MCF 10A (cell line): ENCODE data around the gene CAMSAP2. TPM values are rescaled to one million over a fixed set of nuclear protein-coding genes. Genes with fewer than 3 reads are reported as not detected.

Experiments
- BruUV-seq: library from RNA; stranded (reverse); fragments of 400-500 nt; replicated peaks from 2 replicates; lab custom pipeline; 2021; lab: Mats Ljungman, UMichigan
- CTCF ChIA-PET: fragments of 300-600 bp; sonication (Branson Sonifier 250); formaldehyde crosslinking; extraction: SDS; loops from one replicate; lab custom pipeline; 2021; ENCODE audit warnings: antibody characterized with exemption, inconsistent platforms; lab: Yijun Ruan, JAX
- POLR2A ChIA-PET: fragments of 300-600, 350-650 bp; sonication (Branson Sonifier 250); formaldehyde crosslinking; extraction: SDS; loops from one replicate; lab custom pipeline; 2020; ENCODE audit warnings: antibody characterized with exemption, inconsistent platforms; lab: Yijun Ruan, JAX
- DNase-seq: peaks from one replicate; pipeline ENCODE4 v3.0.0-alpha.2; 2018; ENCODE audit not compliant: unreplicated experiment
- H3K27ac Mint-ChIP-seq: one replicate; pipeline ENCODE4 v1.8.0; 2022; ENCODE audit warnings: mild to moderate bottlenecking, low read depth, mixed read lengths; ENCODE audit not compliant: unreplicated experiment
- H3K27me3 Mint-ChIP-seq: one replicate; pipeline ENCODE4 v1.8.0; 2022; ENCODE audit warnings: mixed read lengths; ENCODE audit not compliant: insufficient read depth, unreplicated experiment
- H3K36me3 Mint-ChIP-seq: one replicate; pipeline ENCODE4 v1.8.0; 2022; ENCODE audit warnings: mild to moderate bottlenecking, moderate library complexity, mixed read lengths; ENCODE audit not compliant: insufficient read depth, unreplicated experiment
- H3K4me1 Mint-ChIP-seq: one replicate; pipeline ENCODE4 v1.8.0; 2022; ENCODE audit warnings: mixed read lengths; ENCODE audit not compliant: insufficient read depth, unreplicated experiment
- H3K4me3 Mint-ChIP-seq: one replicate; pipeline ENCODE4 v1.8.0; 2022; ENCODE audit warnings: mild to moderate bottlenecking, moderate library complexity, mixed read lengths; ENCODE audit not compliant: unreplicated experiment
- H3K9me3 Mint-ChIP-seq: one replicate; pipeline ENCODE4 v1.8.0; 2022; ENCODE audit warnings: mixed read lengths; ENCODE audit not compliant: unreplicated experiment
- intact Hi-C: fragments of 100-400 bp; cut with micrococcal nuclease; formaldehyde crosslinking; loops from 2 replicates; pipeline ENCODE4 v1.14.1; 2022
- total RNA-seq: library from RNA; stranded (reverse); gene quantifications from 2 replicates; pipeline ENCODE4 v1.2.3, GENCODE V29; 2022
- TF ChIP-seq, protein P1 (sequence below): fragments of 200-600 bp; IDR thresholded peaks from one replicate; pipeline ENCODE4 v1.8.0; 2022; ENCODE audit warnings: antibody characterized with exemption, mild to moderate bottlenecking; ENCODE audit not compliant: unreplicated experiment

The CAMSAP2 gene
- total RNA-seq, 1 experiment from 2014 or later, result 209 TPM

DNA sequence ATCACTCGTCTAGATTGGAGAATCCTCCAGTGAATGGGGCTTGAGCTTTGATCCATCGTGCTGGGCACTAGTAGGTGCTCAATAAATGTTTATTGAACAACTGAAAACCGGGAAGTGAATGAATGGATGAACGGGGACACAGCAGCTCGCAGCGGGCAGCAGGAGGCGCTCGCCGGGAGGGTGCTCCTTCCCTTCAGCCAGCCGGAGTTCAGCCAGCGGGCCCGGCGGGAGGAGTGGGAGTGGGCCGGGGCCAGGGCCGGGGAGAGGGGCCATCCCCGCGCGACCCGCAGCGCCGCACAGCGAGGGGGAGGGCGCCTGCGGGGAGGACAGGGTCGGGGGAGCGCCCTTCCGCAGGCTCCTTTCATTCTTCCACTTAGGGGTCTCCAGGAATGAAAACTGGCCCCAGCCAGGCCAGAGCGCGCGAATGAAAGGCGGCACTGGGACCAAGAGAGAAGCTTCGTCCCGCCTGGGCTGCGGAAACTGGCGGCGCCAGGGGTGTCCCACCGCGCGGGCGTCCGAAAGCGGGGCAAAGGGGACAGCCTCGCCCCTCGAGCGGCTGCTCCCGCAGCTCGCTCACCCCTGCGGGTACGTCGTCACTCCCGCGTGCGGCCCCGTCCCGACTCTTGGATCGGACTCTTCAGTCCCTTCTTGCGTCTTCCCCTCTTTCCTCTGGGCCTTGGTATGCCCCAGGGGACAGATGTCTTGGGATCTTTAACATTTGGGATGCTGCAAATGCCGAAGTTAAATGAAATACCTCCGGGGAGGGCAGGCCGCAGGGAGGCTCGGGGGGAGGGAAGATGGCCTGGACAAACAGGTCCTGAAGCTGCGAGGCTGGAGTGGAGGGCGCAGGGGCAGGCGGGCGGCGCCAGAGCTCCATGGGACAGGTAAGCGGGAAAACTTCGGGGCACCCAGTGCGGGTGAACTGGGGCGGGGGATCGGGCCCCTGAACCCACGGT lies 152.4 kb downstream of the CAMSAP2 start:
- POLR2A ChIA-PET, result interaction anchor here (0.7 to 3.4 kb wide), 9 partner anchors 12 to 259 kb away, joined by 3 to 28 read pairs (median 5); partner anchors contain the start of gene DDX59
- peak overlapping the region; percentile 83 for H3K27ac Mint-ChIP-seq
- BruUV-seq, result no TSS peak

DNA sequence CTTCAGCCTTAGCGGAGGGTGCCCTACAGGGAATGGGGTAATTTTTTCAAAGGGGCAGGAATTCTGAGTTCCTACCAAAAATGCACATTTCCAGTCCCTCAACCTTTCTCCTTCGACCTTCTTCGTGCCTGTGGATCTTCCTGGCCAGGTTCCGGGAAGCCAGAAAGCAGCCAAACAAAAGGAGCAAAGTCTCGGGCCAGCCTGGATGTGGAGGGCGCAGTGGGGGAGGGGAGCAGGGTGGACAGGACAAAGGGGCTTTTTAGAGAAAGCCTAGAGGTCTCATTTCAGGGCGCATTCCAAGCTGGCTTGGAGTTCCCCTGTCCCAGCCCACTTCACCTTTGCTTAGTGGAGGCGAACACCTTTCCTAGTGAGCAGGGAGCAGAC lies 153.1 kb downstream of the CAMSAP2 start:
- CTCF ChIA-PET, result interaction anchor here (0.7 to 2.7 kb wide), 10 partner anchors 10 to 188 kb away, joined by 3 to 21 read pairs (median 4); no protein-coding TSS in a partner anchor
- no peaks in the 10 kb centered on the region for H3K27me3 Mint-ChIP-seq
- no TSS peak for BruUV-seq
- no peak for DNase-seq
- intact Hi-C loops, result loop anchor here (2.0 to 10.0 kb wide), 3 partner anchors 81 to 223 kb away; partner anchors contain the start of gene CACNA1S
- H3K4me1 Mint-ChIP-seq, result peaks cover 66% of the 10 kb centered on the region
- H3K4me3 Mint-ChIP-seq, result peak overlapping the region; percentile 80
- H3K36me3 Mint-ChIP-seq, result peaks cover 5% of the 10 kb centered on the region
- POLR2A ChIA-PET, result interaction anchor here (1.0 to 3.4 kb wide), 4 partner anchors 13 to 222 kb away, joined by 3 to 28 read pairs (median 8); partner anchors contain the start of gene DDX59
- TF ChIP-seq, protein P1, sequence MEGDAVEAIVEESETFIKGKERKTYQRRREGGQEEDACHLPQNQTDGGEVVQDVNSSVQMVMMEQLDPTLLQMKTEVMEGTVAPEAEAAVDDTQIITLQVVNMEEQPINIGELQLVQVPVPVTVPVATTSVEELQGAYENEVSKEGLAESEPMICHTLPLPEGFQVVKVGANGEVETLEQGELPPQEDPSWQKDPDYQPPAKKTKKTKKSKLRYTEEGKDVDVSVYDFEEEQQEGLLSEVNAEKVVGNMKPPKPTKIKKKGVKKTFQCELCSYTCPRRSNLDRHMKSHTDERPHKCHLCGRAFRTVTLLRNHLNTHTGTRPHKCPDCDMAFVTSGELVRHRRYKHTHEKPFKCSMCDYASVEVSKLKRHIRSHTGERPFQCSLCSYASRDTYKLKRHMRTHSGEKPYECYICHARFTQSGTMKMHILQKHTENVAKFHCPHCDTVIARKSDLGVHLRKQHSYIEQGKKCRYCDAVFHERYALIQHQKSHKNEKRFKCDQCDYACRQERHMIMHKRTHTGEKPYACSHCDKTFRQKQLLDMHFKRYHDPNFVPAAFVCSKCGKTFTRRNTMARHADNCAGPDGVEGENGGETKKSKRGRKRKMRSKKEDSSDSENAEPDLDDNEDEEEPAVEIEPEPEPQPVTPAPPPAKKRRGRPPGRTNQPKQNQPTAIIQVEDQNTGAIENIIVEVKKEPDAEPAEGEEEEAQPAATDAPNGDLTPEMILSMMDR, result no peak
- H3K27ac Mint-ChIP-seq, result peak overlapping the region; percentile 83
- no peaks in the 10 kb centered on the region for H3K9me3 Mint-ChIP-seq

More for the DNA sequence above, 152.4 kb downstream of the CAMSAP2 start:
- TF ChIP-seq, protein P1, result peak; percentile 61
- Mint-ChIP-seq H3K36me3 (no peaks in the 10 kb centered on the region), H3K9me3 (no peaks in the 10 kb centered on the region), H3K4me1 (peaks cover 59% of the 10 kb centered on the region), H3K27me3 (no peaks in the 10 kb centered on the region), H3K4me3 (peak overlapping the region; percentile 80)
- CTCF ChIA-PET, result interaction anchor here (0.6 to 4.3 kb wide), 27 partner anchors 9 to 369 kb away, joined by 3 to 29 read pairs (median 4); no protein-coding TSS in a partner anchor
- intact Hi-C loops, result loop anchor here (2.0 to 10.0 kb wide), 3 partner anchors 82 to 224 kb away; partner anchors contain the start of gene CACNA1S
- peak; percentile 81 for DNase-seq

DNA sequence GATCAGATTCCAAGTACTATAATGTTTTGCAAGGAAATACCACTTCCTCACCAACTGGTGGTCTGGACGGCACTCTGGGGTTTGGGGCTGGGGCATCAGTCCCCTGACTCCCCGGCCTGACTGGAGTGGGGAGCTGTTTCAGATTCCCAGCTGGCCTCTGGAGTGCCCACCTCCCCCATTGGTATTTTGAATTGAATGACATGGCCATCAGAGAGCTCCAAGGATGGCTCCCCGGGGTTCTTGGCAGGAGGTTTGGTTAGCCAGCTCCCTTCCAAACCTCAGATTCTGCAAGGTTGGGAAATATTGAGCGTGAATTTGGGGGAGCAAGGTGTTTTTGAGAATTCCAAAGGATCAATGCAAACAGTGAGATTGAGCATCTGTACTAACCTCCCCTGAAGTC lies 153.9 kb downstream of the CAMSAP2 start:
- no peaks in the 10 kb centered on the region for H3K27me3 Mint-ChIP-seq
- no peak overlapping the region for H3K27ac Mint-ChIP-seq
- H3K4me1 Mint-ChIP-seq, result peaks cover 72% of the 10 kb centered on the region
- ChIA-PET CTCF (interaction anchor here (2.0 to 2.7 kb wide), 2 partner anchors 11 to 150 kb away, joined by 8 to 21 read pairs; no protein-coding TSS in a partner anchor), POLR2A (interaction anchor here (0.9 to 5.7 kb wide), 6 partner anchors 9 to 44 kb away, joined by 3 to 68 read pairs (median 7); no protein-coding TSS in a partner anchor)
- peaks cover 8% of the 10 kb centered on the region for H3K36me3 Mint-ChIP-seq
- H3K4me3 Mint-ChIP-seq, result no peak overlapping the region
- TF ChIP-seq, protein P1, result no peak
- intact Hi-C loops, result loop anchor here (10.0 kb wide), 1 partner anchor 222 kb away; the partner anchor contains the start of gene CACNA1S
- H3K9me3 Mint-ChIP-seq, result no peaks in the 10 kb centered on the region
- no peak for DNase-seq
- BruUV-seq, result no TSS peak
